Loucy (cell line): ENCODE data around the gene PARD3B.
A peak's percentile ranks its signal among the peaks of the same experiment; 100 is the strongest.

Experiments used
- H2AFZ ChIP-seq: fragments of 200-600 bp; sonication (generic); 2 replicates; pipeline ENCODE4 v1.6.0; 2016; ENCODE audit warnings: antibody characterized with exemption, mild to moderate bottlenecking, low read length, moderate library complexity
- H3F3A ChIP-seq: fragments of 200-600 bp; 2 replicates; pipeline ENCODE4 v1.6.0; 2016; ENCODE audit warnings: antibody characterized with exemption, low read depth, mild to moderate bottlenecking
- H3K27me3 ChIP-seq: fragments of 200-600 bp; sonication (generic); 2 replicates; pipeline ENCODE4 v1.6.1; 2014; ENCODE audit warnings: low read length, mild to moderate bottlenecking; ENCODE audit not compliant: insufficient read depth, poor library complexity, severe bottlenecking
- H3K36me3 ChIP-seq: fragments of 200-600 bp; sonication (generic); 2 replicates; pipeline ENCODE4 v1.6.1; 2016; ENCODE audit warnings: low read length; ENCODE audit not compliant: insufficient read depth
- H3K4me1 ChIP-seq: fragments of 200-600 bp; sonication (generic); 2 replicates; pipeline ENCODE4 v1.5.1; 2014; ENCODE audit warnings: low read length, mild to moderate bottlenecking; ENCODE audit not compliant: insufficient read depth, poor library complexity, severe bottlenecking
- H3K4me2 ChIP-seq: fragments of 200-600 bp; sonication (generic); 2 replicates; pipeline ENCODE4 v1.6.0; 2014; ENCODE audit warnings: antibody characterized with exemption, low read length, low read depth, mild to moderate bottlenecking; ENCODE audit not compliant: poor library complexity, severe bottlenecking
- H3K4me3 ChIP-seq: fragments of 200-600 bp; sonication (generic); 2 replicates; pipeline ENCODE4 v1.5.1; 2014; ENCODE audit warnings: low read length, mild to moderate bottlenecking, mixed read lengths; ENCODE audit not compliant: poor library complexity, severe bottlenecking
- H3K79me2 ChIP-seq: fragments of 200-600 bp; sonication (generic); 2 replicates; pipeline ENCODE4 v1.6.1; 2014; ENCODE audit warnings: low read length; ENCODE audit not compliant: insufficient read depth
- H3K9ac ChIP-seq: fragments of 200-600 bp; sonication (generic); 2 replicates; pipeline ENCODE4 v1.6.0; 2014; ENCODE audit warnings: mild to moderate bottlenecking, low read depth, low read length, moderate library complexity; ENCODE audit not compliant: poor library complexity, severe bottlenecking
- H3K9me2 ChIP-seq: fragments of 200-600 bp; sonication (generic); replicated peaks from 2 replicates; pipeline ENCODE4 v1.6.1; 2016; ENCODE audit warnings: low read depth, low read length, mixed read lengths
- H3K9me3 ChIP-seq: fragments of 200-600 bp; sonication (generic); 2 replicates; pipeline ENCODE4 v1.6.1; 2014; ENCODE audit warnings: mild to moderate bottlenecking, antibody characterized with exemption, low read length, low read depth; ENCODE audit not compliant: insufficient read depth
- H4K20me1 ChIP-seq: fragments of 200-600 bp; sonication (generic); 2 replicates; pipeline ENCODE4 v1.6.0; 2014; ENCODE audit warnings: antibody characterized with exemption, low read length, mild to moderate bottlenecking; ENCODE audit not compliant: insufficient read depth, poor library complexity, severe bottlenecking
- CTCF ChIP-seq: fragments of 200-600 bp; sonication (generic); conservative IDR thresholded peaks from 2 replicates; pipeline ENCODE4 v1.5.1; 2014; ENCODE audit warnings: mild to moderate bottlenecking, antibody characterized with exemption, low read length
- EZH2phosphoT487 ChIP-seq: fragments of 200-600 bp; IDR thresholded peaks from 2 replicates; pipeline ENCODE4 v1.6.1; 2018; ENCODE audit warnings: antibody characterized with exemption, mild to moderate bottlenecking, moderate library complexity, borderline replicate concordance

PARD3B gene

GRCh38 chr2:205662206-205662965, 1117.1 kb downstream of the PARD3B start:
- no peaks in the 10 kb centered on the region for H3K27me3 ChIP-seq
- H3K9me3 ChIP-seq = no peaks in the 10 kb centered on the region
- no peaks in the 10 kb centered on the region for H3K36me3 ChIP-seq
- H3K9ac ChIP-seq = peak overlapping the region; percentile 26
- peaks cover 38% of the 10 kb centered on the region for H3K4me1 ChIP-seq
- H3F3A ChIP-seq = no peaks in the 10 kb centered on the region
- peak overlapping the region; percentile 41 for H3K4me2 ChIP-seq
- TF ChIP-seq EZH2phosphoT487 = no peak
- no peak for TF ChIP-seq CTCF
- H3K4me3 ChIP-seq = peak overlapping the region; percentile 13
- H2AFZ ChIP-seq = no peak overlapping the region
- H3K9me2 ChIP-seq = no peaks in the 10 kb centered on the region
- no peaks in the 10 kb centered on the region for H3K79me2 ChIP-seq
- H4K20me1 ChIP-seq = no peaks in the 10 kb centered on the region

- H3K9me2 ChIP-seq = no peaks in the 10 kb centered on the region
- H3K4me3 ChIP-seq = no peak overlapping the region
- H3K36me3 ChIP-seq = no peaks in the 10 kb centered on the region
- H3F3A ChIP-seq = no peaks in the 10 kb centered on the region
- H4K20me1 ChIP-seq = no peaks in the 10 kb centered on the region
- no peaks in the 10 kb centered on the region for H3K27me3 ChIP-seq
- H3K9ac ChIP-seq = no peak overlapping the region
- H3K4me2 ChIP-seq = peak overlapping the region; percentile 6
- TF ChIP-seq EZH2phosphoT487 (no peak), CTCF (no peak)
- peaks cover 21% of the 10 kb centered on the region for H3K4me1 ChIP-seq
- H3K79me2 ChIP-seq = no peaks in the 10 kb centered on the region
- no peak overlapping the region for H2AFZ ChIP-seq
- no peaks in the 10 kb centered on the region for H3K9me3 ChIP-seq
Observed at GRCh38 chr2:205665791-205666190, 1120.5 kb downstream of the PARD3B start.
